COLO829 (cell line): Measurements from ENCODE around the gene TIMM29.
"Not testable (repeated sequence)": the region's sequence is repeated elsewhere in the genome, so short reads cannot be mapped to it uniquely, and the experiment has no call there.

Experiments used
- DNase-seq: peaks from one replicate; pipeline ENCODE4 v3.0.0; 2012; ENCODE audit warnings: low spot score

Gene TIMM29

DNA sequence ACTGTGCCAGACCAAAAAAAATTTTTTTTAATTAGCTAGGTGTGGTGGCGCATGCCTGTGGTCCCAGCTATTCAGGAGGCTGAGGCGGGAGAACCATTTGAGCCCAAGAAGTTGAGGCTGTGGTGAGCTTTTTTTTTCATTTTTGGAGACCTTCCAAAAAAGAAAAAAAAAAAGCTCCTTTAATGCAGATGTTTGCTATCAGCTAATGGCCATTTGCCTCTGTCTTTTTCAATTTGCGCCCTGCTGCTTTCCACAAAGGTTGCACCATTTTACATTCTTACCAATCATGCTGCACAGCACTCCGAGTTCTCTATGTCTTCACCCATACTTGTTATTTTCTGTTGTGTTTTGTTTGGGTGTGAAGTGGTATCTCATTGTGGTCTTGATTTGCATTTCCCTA is 16.7 kb downstream of the TIMM29 start:
- DNase-seq = no peak

DNA sequence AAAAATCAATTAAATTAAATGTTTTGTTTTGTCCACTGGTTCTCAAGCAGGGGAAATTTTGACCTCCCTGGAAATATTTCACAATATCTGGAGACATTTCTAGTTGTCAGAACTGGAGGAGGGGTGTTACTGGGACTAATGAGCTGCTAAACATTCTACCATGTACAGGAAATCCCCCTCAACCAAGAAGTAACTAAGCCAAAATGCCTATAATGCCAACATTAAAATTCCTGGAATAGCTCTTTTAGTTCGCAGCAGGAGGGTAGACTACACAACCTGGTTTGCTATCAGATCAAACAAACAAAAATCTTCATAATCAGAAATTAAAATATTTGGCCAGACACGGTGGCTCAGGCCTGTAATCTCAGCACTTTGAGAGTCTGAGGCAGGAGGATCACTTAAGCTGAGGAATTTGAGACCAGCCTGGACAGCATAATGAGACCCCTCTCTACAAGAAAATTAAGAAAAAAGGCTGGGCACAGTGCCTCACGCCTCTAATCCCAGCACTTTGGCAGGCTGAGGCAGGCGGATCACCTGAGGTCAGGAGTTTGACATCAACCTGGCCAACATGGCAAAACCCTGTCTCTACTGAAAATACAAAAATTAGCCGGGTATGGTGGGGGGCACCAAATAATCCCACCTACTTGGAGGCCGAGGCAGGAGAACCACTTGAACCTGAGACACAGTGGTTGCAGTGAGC is 18.5 kb downstream of the TIMM29 start:
- no peak for DNase-seq

DNA sequence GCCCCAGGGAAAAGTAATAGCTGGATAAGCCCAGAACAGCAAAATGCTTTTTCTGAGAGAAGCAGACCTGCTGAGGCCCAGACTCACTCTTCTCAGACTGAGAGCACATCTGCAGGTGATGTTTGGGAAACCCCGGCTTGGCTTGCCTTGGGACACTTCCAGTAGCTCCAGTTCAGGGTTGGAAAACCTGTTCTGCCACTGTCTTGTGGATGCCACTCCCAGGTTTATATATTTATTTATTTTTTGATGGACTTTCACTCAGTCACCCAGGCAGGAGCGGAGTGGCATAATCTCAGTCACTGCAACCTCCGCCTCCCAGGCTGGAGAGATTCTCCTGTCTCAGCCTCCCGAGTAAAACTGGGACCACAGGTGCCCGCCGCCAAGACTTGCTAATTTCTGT is 24.2 kb downstream of the TIMM29 start:
- no peak for DNase-seq

DNA sequence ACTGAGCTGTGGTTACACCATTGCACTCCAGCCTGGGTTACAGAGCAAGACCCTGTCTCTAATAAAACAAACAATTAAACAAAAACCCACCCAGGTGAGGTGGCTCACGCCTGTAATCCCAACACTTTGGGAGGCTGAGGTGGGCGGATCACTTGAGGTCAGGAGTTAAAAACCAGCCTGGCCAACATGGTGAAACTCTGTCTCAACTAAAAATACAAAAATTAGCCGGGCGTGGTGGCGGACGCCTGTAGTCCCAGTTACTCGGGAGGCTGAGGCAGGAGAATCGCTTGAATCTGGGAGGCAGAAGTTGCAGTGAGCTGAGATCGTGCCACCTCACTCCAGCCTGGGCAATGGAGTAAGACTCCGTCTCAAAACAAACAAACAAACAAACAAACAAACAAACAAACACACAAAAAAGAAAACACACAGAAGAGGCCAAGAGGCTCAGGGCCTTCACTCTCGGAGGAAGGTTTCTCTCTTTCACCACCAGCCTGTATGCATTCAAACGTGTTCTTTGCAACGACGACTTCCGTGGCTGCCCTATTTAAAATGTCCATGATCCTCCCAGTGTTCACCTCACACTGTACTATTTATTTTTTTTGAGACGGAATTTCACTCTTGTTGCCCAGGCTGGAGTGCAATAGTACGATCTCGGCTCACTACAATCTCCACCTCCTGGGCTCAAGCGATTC is 30.8 kb downstream of the TIMM29 start:
- not testable (repeated sequence) for DNase-seq

DNA sequence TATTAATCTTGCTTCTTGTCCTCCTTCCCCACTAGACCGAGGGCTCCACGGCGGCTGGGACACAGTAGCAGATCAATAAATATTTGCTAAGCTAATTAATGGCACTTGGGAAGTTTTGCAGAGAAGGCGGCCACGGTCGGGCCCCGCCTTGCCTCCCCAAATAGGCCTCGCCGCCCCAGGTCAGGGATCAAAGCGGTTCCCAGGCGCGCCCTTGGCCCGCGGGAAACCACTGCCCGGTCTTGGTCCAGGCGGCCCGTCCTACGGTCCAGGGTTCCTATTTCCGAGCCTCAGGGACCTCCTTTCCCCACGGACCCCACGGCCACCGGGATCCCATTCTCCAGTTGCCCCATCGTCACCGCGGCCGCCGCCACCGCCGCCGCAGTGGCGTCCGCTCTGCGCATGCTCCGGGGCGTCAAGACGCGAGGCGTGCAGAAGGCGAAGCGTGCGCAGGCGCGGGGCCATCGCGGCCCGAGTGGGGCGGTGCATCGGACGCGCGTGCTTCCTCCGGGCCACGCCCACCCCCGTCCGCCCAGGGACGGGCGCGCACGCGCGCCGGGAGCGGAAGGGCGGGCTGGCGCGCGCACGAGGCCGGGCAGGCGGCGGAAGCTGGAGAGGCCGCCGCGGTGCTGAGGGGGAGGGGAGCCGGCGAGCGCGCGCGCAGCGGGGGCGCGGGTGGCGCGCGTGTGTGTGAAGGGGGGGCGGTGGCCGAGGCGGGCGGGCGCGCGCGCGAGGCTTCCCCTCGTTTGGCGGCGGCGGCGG is 31.9 kb downstream of the TIMM29 start, which contains the start of gene SMARCA4:
SMARCA4 (plus strand) TSS at position 717 of the 759 bp plus-strand sequence. CDS start 23,122 bp downstream, outside the sequence.
- DNase-seq = peak; percentile 99

DNA sequence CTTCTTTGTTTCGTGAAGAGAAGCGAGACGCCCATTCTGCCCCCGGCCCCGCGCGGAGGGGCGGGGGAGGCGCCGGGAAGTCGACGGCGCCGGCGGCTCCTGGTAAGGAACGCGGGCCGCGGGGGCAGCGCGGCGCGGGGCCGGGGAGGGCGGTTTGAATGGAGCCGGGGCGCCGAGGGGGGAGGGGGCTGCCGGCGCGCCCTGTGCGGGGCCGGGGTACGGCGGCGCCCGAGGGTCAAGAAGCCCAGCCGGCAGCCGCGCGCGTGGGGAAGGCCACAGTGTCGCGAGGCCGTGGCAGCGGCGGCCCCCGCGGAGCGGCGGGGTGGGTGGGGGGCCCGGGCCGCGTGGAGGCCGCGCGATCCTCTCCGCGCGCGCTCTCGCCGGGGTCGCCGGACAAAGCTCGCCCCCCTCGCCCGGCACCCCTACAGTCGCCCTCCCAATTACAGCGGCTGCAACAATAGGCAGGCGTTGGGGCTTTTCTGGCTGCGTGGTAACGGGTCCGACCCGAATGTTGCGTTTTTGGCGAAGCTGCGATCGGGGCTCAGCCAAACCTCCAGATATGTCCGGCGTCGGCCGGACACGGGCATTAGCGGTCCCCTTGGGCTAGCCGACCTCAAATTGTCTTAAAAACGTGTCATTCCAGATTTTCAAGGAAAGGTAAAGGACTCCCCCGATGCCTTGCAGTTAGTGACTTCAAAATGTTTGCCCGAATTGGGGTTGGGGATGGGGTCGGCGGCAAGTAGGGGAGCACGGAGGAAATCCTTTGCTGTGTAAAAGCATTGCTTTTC is 32.7 kb downstream of the TIMM29 start:
- no peak for DNase-seq

DNA sequence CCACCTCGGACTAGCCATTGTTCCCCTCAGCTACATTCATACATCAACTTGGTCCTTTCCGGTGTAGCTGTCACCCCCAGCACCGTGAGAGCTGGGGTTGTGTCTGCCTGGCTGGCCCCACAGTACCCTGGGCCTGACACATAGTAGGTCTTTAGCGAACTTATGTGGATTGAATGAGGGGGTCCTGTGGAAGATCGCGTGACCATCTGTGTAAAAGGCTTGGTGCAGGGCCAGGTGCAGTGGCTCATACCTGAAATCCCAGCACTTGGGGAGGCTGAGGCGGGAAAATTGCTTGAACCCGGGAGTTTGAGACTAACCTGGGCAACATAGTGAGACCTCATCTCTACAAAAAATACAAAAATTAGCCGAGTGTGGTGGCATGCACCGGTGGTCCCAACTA is 34.3 kb downstream of the TIMM29 start:
- DNase-seq = no peak

DNA sequence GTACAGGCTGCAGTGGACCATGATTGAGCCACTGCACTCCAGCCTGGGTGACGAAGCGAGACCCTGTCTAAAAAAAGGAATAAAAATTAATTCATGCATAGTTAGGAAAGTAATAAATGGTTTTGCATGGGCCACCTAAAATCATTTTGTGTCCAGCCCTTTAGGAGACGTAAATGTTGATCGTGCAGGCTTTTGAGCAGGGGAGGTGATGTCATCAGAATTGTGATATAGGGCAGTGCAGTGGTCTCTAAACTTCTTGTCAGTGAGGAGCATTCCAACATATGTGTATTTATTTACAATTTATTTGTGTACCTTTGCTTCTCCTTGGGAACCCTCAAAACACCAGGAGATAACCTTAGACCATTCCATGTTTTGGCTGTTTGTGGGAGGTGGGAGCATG is 35.3 kb downstream of the TIMM29 start:
- no peak for DNase-seq

DNA sequence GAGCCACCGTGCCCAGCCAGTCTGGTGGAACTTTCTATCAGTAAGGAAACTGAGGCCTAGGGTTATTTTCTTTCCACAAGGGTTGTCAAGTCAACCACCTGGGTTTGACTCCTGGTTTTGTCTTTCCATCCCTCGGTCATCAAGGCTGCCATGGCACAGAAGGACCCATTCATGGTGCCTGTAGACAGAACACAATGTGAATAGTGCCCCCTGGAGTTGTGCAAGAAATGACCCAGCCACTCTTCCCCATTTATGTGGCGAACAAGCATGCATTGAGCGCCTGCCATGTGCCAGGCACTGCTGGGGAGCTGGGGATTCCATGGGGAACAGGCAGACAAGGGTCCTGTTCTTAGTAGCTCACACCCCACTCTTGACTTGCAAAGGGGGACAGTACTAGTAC is 36.3 kb downstream of the TIMM29 start:
- no peak for DNase-seq

DNA sequence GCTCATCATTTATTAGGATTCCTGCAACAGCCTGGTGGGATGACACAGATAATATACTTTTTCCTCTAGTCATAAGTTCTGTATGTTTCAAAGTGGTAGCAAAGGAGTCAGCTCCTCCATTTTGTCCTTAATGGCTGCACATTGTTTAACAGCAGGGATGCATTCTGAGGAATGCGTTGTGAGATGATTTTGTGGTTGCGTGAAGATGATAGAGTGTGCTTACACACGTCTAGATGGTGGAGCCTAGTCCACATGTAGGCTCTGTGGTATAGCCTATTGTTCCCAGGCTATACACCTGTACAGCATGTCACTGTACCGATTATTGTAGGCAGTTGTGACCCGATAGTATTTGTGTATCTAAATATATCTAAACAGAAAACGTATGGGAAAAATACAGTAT is 36.8 kb downstream of the TIMM29 start:
- DNase-seq = no peak

DNA sequence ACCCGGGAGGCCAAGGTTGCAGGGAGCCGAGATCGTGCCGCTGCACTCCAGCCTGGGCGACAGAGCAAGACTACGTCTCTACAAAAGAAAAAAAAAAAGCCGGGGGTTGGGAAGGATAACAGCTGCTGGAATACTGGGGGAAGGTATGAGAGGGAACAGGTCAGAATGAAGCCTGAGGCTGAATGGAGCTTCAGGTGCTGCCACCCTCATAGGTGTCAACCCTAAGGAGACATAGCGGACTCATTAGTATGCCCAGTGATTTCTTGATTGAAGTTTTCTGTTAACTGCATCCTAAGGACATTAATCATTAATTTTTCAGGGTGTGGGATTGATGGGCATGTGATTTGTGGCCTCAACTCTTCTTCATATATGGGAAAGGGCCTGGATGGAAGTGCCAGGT is 38.2 kb downstream of the TIMM29 start:
- no peak for DNase-seq

DNA sequence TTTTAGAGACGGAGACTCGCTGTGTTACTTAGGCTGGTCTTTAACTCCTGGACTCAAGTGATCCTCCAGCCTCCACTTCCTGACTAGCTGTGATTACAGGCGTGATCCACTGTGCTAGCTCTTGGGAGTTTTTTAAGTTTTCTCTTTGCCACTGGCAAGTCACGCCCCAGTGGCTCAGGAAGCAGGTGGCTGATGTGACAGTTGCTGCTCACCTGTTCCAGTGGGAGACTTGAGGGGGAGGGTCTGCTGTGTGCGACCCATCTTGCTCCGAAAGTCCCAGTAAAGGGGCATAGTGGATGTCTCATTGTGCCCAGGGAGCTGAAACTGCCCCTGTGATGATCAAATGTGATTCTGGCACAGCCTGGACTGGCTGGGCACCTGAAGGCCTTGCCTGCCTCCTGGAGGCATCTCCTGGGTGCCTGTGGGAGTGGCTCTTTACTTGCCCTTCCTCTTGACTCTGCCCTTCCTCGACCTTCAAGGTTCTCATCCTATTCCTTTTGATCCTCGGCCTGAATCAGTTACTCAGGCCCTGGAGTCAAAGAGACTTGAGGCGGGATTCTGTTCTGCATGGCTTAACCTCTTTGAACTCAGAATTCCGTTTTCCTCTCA is 40.0 kb downstream of the TIMM29 start:
- DNase-seq = no peak

DNA sequence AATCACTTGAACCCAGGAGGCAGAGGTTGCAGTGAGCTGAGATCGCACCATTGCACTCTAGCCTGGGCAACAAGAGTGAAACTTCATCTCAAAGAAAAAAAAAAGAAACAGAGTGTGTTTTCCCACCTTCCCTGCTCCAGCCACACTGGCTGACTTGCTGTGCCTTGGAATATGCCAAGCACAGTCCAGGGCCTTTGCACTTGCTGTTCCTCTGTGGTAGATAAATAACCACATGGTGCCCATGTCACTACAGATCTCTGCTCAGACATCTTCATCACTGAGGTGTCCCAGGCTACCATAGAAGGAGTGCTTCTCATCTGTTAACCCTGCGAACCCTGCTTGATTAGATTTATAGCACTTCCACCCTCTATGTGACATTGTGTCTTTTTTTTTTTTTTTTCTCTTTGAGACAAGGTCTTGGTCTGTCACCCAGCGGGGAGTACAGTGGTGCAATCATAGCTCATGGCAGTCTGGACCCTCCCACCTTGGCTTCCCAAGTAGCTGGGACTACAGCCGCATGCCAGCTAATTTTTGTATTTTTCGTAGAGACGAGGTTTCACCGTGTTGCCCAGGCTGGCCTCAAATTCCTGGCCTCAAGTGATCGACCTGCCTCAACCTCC is 42.6 kb downstream of the TIMM29 start:
- no peak for DNase-seq

DNA sequence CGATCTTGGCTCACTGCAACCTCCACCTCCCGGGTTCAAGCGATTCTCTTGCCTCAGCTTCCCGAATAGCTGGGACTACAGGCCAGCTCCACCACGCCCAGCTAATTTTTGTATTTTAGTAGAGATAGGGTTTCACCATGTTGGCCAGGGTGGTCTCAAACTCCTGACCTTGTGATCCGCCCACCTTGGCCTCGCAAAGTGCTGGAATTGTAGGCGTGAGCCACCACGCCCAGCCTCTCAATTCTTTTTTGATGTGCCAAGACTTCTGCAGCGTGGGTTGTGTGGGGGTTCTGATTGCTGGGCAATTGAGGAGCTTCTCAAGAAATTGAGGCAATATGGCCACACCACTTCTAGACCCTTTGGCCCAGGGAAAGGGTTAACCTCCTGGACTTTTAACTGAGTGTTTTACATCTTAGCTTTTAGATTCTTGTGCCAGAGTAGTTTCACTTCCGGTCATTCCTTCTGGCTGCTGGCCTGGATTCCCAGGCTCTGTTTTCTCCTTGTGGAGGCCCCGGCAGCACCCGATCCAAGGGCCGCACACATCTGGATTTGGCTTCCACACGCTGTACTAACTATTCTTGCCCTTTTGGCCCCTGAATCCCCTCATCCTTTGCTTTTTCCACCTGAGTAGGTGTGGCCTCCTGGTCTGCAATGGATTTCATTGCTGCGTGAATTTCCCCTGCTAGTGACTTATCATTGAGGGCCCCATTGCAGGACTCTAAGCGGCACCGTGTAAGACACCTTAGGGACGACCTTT is 46.9 kb downstream of the TIMM29 start:
- DNase-seq = peak; percentile 61

DNA sequence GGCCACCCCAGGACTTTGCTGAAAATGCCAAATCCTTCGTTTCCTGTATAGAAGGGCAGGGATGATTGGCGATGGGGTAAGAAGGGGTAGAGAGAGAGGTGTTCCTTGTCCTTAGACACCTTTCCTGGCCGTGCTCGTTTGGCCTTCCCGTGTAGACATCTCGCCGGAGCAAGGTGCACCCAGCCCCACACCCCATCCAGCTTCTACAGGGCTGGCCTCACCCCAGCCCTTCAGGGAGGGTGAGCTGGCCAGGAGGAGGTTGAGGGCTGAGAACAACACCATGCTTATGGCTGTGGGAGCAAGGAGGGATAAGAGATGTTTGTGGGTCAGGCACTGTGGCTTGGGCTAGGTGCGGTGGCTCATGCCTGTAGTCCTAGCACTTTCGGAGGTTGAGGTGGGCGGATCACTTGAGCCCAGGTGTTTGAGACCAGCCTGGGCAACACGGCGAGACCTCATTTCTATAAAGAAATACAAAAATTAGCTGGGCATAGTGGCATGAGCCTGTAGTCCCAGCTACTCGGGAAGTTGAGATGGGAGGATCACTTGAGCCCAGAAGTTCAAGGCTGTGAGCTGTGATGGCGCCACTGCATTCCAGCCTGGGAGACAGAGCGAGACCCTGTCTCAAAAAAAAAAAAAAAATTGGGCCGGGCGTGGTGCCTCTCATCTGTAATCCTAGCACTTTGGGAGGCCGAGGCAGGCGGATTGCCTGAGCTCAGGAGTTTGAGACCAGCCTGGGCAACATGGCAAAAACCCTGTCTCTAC is 47.7 kb downstream of the TIMM29 start:
- DNase-seq = no peak

DNA sequence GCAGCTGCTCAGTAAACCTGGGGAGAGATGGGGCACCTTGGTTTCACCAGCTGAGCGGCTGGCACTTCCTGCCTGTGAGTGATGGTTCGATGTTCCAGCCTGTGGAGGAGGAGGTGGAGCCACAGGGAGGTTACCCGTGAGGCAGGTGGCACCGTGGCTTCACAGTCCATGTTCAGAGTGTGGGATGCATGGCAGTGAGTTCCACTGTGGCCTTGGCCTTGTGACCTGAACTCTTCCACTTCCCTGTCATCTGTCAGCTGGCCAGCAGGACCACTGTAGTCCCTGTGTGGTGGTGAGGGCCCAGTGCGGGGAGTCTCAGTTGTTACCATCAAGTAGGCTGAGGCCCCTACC is 49.1 kb downstream of the TIMM29 start:
- no peak for DNase-seq
